H9 (cell line): ENCODE results near the gene KLF1. TPM values are rescaled to one million over a fixed set of nuclear protein-coding genes. Genes with fewer than 3 reads are reported as not detected.

Source experiments
- DNase-seq: peaks from one replicate; pipeline ENCODE4 v3.0.0-alpha.2; 2017
- H2AFZ ChIP-seq: one replicate; pipeline ENCODE4 v1.6.1; 2013; ENCODE audit warnings: mild to moderate bottlenecking, low read length, control low read depth, moderate library complexity
- H2AK5ac ChIP-seq: 2 replicates; pipeline ENCODE4 v1.6.1; 2013; ENCODE audit warnings: low read length, control low read depth, mixed read lengths; ENCODE audit not compliant: insufficient read length
- H2BK120ac ChIP-seq: one replicate; pipeline ENCODE4 v1.6.1; 2013; ENCODE audit warnings: low read depth, mild to moderate bottlenecking, low read length, control low read depth, inconsistent platforms; ENCODE audit not compliant: poor library complexity, severe bottlenecking
- H2BK12ac ChIP-seq: 2 replicates; pipeline ENCODE4 v1.6.1; 2013; ENCODE audit warnings: low read length, control low read depth, mixed read lengths, low read depth; ENCODE audit not compliant: insufficient read length
- H2BK15ac ChIP-seq: 2 replicates; pipeline ENCODE4 v1.6.1; 2013; ENCODE audit warnings: low read depth, low read length, control low read depth
- H2BK20ac ChIP-seq: one replicate; pipeline ENCODE4 v1.6.1; 2013; ENCODE audit warnings: low read depth, mild to moderate bottlenecking, low read length, control low read depth, inconsistent platforms; ENCODE audit not compliant: poor library complexity, severe bottlenecking
- H2BK5ac ChIP-seq: 2 replicates; pipeline ENCODE4 v1.6.1; 2013; ENCODE audit warnings: low read length, control low read depth, mixed read lengths; ENCODE audit not compliant: insufficient read length
- H3K14ac ChIP-seq: 2 replicates; pipeline ENCODE4 v1.6.1; 2013; ENCODE audit warnings: low read length, control low read depth; ENCODE audit not compliant: insufficient read depth
- H3K18ac ChIP-seq: 2 replicates; pipeline ENCODE4 v1.6.1; 2013; ENCODE audit warnings: low read depth, mild to moderate bottlenecking, mixed read lengths, low read length, control low read depth; ENCODE audit not compliant: insufficient read length
- H3K23ac ChIP-seq: 2 replicates; pipeline ENCODE4 v1.6.1; 2013; ENCODE audit warnings: low read length, control low read depth, mixed read lengths, low read depth; ENCODE audit not compliant: insufficient read length
- H3K23me2 ChIP-seq: 2 replicates; pipeline ENCODE4 v1.6.1; 2013; ENCODE audit warnings: low read depth, mild to moderate bottlenecking, mixed read lengths, low read length, control low read depth; ENCODE audit not compliant: insufficient read length, poor library complexity, severe bottlenecking
- H3K27ac ChIP-seq: 2 replicates; pipeline ENCODE4 v1.5.1; 2013; ENCODE audit warnings: low read length, control low read depth, mixed read lengths, low read depth; ENCODE audit not compliant: insufficient read length
- H3K27me3 ChIP-seq: 2 replicates; pipeline ENCODE4 v1.6.1; 2013; ENCODE audit warnings: low read length, control low read depth, inconsistent platforms; ENCODE audit not compliant: insufficient read depth
- H3K4ac ChIP-seq: 2 replicates; pipeline ENCODE4 v1.6.1; 2013; ENCODE audit warnings: low read depth, mild to moderate bottlenecking, control low read depth, inconsistent platforms, low read length, moderate library complexity
- H3K4me1 ChIP-seq: 2 replicates; pipeline ENCODE4 v1.6.1; 2013; ENCODE audit warnings: low read length, control low read depth, inconsistent platforms; ENCODE audit not compliant: insufficient read depth
- H3K4me2 ChIP-seq: 2 replicates; pipeline ENCODE4 v1.6.1; 2013; ENCODE audit warnings: low read length, control low read depth, mixed read lengths; ENCODE audit not compliant: insufficient read length, insufficient read depth
- H3K56ac ChIP-seq: 2 replicates; pipeline ENCODE4 v1.6.1; 2013; ENCODE audit warnings: low read depth, mild to moderate bottlenecking, mixed read lengths, low read length, control low read depth; ENCODE audit not compliant: insufficient read length
- H3K79me1 ChIP-seq: 2 replicates; pipeline ENCODE4 v1.6.1; 2013; ENCODE audit warnings: low read depth, mild to moderate bottlenecking, moderate library complexity, low read length, control low read depth, inconsistent platforms; ENCODE audit not compliant: insufficient read depth, poor library complexity, severe bottlenecking
- H3K79me2 ChIP-seq: 2 replicates; pipeline ENCODE4 v1.6.1; 2013; ENCODE audit warnings: low read length, control low read depth, inconsistent platforms; ENCODE audit not compliant: insufficient read depth
- H3K9ac ChIP-seq: 2 replicates; pipeline ENCODE4 v1.6.1; 2013; ENCODE audit warnings: low read length, control low read depth, mixed read lengths; ENCODE audit not compliant: insufficient read length; ENCODE audit errors: extremely low read depth
- H3K9me3 ChIP-seq: one replicate; pipeline ENCODE4 v1.6.1; 2013; ENCODE audit warnings: low read depth, low read length, inconsistent platforms; ENCODE audit not compliant: control insufficient read depth
- H3T11ph ChIP-seq: one replicate; pipeline ENCODE4 v1.6.1; 2013; ENCODE audit warnings: mild to moderate bottlenecking, low read length, control low read depth, inconsistent platforms
- H4K20me1 ChIP-seq: one replicate; pipeline ENCODE4 v1.6.1; 2013; ENCODE audit not compliant: control insufficient read depth, insufficient read length, insufficient read depth
- H4K5ac ChIP-seq: 2 replicates; pipeline ENCODE4 v1.6.1; 2013; ENCODE audit warnings: low read depth, mild to moderate bottlenecking, mixed read lengths, low read length, control low read depth; ENCODE audit not compliant: insufficient read length
- H4K8ac ChIP-seq: replicated peaks from 2 replicates; pipeline ENCODE4 v1.6.1; 2013; ENCODE audit warnings: low read length, control low read depth, mixed read lengths, low read depth; ENCODE audit not compliant: insufficient read length
- H4K91ac ChIP-seq: 2 replicates; pipeline ENCODE4 v1.6.1; 2013; ENCODE audit warnings: low read depth, mild to moderate bottlenecking, moderate library complexity, mixed read lengths, low read length, control low read depth; ENCODE audit not compliant: insufficient read length
- H3K27ac Mint-ChIP-seq, 3 experiments: 2 replicates in 2 of 3; 3 replicates in 1 of 3; pipeline ENCODE4 v1.8.0; 2020 to 2021; ENCODE audit warnings: mixed read lengths in 3 of 3, mild to moderate bottlenecking in 1 of 3, moderate library complexity in 1 of 3
- H3K27me3 Mint-ChIP-seq: 2 replicates; pipeline ENCODE4 v1.8.0; 2021; ENCODE audit warnings: low read depth, mild to moderate bottlenecking, moderate library complexity, mixed read lengths
- H3K36me3 Mint-ChIP-seq, 3 experiments: 2 replicates in 2 of 3; 3 replicates in 1 of 3; pipeline ENCODE4 v1.8.0; 2020 to 2021; ENCODE audit warnings: low read depth in 3 of 3, mixed read lengths in 3 of 3; ENCODE audit not compliant: insufficient read depth in 1 of 3
- H3K4me1 Mint-ChIP-seq, 2 experiments: 2 replicates each; pipeline ENCODE4 v1.8.0; 2020; ENCODE audit warnings: mixed read lengths in 2 of 2
- H3K4me3 Mint-ChIP-seq, 2 experiments: 2 replicates in 1 of 2; 3 replicates in 1 of 2; pipeline ENCODE4 v1.8.0; 2020 to 2021; ENCODE audit warnings: mild to moderate bottlenecking in 2 of 2, mixed read lengths in 2 of 2, moderate library complexity in 1 of 2
- H3K9me3 Mint-ChIP-seq, 2 experiments: 2 replicates in 1 of 2; 3 replicates in 1 of 2; pipeline ENCODE4 v1.8.0; 2020; ENCODE audit warnings: mild to moderate bottlenecking in 2 of 2, mixed read lengths in 2 of 2, moderate library complexity in 1 of 2
- CTCF ChIP-seq: fragments of 200-600 bp; sonication (generic); conservative IDR thresholded peaks from 3 replicates; pipeline ENCODE4 v1.8.0; 2021; ENCODE audit warnings: antibody characterized with exemption, mild to moderate bottlenecking
- WGBS: extraction: QIAGEN DNeasy Blood & Tissue Kit; methylation state at CpG from one replicate; pipeline ENCODE4 v1.1.7; 2013; ENCODE audit warnings: missing lambda C conversion rate, low lambda C conversion rate, mixed read lengths; ENCODE audit not compliant: insufficient read length; ENCODE audit errors: extremely low coverage; 5-methylcytosine and 5-hydroxymethylcytosine counted together
- total RNA-seq: library from RNA; stranded (reverse); gene quantifications from 2 replicates; pipeline ENCODE4 v1.2.1, GENCODE V29; 2021

Gene KLF1
- total RNA-seq, 1 experiment from 2014 or later, result 0.37 TPM

DNA sequence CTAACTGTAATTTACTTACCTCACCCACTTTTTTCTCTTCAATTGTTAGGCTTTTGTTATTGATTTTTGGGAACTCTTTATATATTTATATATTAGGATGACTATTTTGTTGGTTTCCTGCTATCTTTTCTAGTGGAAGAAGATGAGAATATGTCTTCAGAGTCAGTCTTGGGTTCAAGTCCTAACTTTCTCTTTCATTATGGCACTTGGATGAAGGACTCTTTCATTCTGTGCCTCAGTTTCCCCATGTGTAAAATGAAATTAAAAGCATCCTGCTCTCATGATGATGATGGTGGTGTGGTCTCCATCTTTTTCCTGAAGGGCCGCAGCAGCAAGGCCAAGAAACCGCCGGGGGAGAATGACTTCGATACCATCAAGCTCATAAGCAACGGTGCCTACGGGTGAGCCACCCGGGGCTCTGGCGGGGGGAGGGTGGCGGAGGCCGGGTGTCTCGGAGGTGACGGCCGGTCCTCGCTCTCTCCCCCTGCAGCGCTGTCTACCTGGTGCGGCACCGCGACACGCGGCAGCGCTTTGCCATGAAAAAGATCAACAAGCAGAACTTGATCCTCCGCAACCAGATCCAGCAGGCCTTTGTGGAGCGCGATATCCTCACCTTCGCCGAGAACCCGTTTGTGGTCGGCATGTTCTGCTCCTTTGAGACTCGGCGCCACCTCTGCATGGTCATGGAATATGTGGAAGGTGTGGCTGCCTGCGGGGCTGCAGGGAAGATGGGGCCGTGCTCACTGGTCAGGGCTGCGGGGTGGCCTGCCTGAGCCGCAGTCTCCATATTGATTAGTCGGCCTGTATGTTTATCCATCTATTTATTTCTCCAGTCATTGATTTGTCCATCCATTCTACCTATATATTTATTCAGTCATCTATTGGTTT is 28.7 kb downstream of the KLF1 start:
- Mint-ChIP-seq H3K4me1 (no peaks in the 10 kb centered on the region), H3K9me3 (no peaks in the 10 kb centered on the region; a peak in 1 of 5 replicates), H3K27ac (no peak overlapping the region; a peak in 1 of 7 replicates), H3K4me3 (no peak overlapping the region), H3K27me3 (peaks cover 3% of the 10 kb centered on the region), H3K36me3 (peaks cover 19 to 41% (median 28%) of the 10 kb centered on the region in 3 experiments)
- H4K91ac ChIP-seq, result no peak overlapping the region
- DNase-seq, result no peak
- H3K14ac ChIP-seq, result no peak overlapping the region
- no peak overlapping the region for H2BK20ac ChIP-seq
- H3K23ac ChIP-seq, result no peak overlapping the region
- H3K18ac ChIP-seq, result no peak overlapping the region
- no peak overlapping the region for H3K9ac ChIP-seq
- no peak for TF ChIP-seq CTCF
- no peak overlapping the region for H3K4ac ChIP-seq
- H3K56ac ChIP-seq, result no peak overlapping the region
- no peaks in the 10 kb centered on the region for H3K9me3 ChIP-seq
- no CpG with 5 or more reads among the region's 35 CpGs for WGBS
- no peak overlapping the region for H2AK5ac ChIP-seq
- H2BK5ac ChIP-seq, result no peak overlapping the region
- H2BK120ac ChIP-seq, result no peak overlapping the region
- H3K79me2 ChIP-seq, result no peaks in the 10 kb centered on the region
- no peaks in the 10 kb centered on the region for H4K20me1 ChIP-seq
- H4K8ac ChIP-seq, result no peak overlapping the region
- no peak overlapping the region for H2AFZ ChIP-seq
- H3T11ph ChIP-seq, result no peak overlapping the region
- H3K27me3 ChIP-seq, result no peaks in the 10 kb centered on the region
- H2BK15ac ChIP-seq, result no peak overlapping the region
- H3K4me1 ChIP-seq, result no peaks in the 10 kb centered on the region
- H2BK12ac ChIP-seq, result no peak overlapping the region
- no peak overlapping the region for H3K4me2 ChIP-seq
- H3K27ac ChIP-seq, result no peak overlapping the region
- no peaks in the 10 kb centered on the region for H3K79me1 ChIP-seq
- H3K23me2 ChIP-seq, result no peaks in the 10 kb centered on the region
- H4K5ac ChIP-seq, result no peak overlapping the region
